Upper lobe of left lung (tissue), 6 donors: Measurements from ENCODE around the gene MEGF11. TPM values are rescaled to one million over a fixed set of nuclear protein-coding genes. Genes with fewer than 3 reads are reported as not detected.

Source experiments
- ATAC-seq, 2 donors: fragments of 200-7000 bp; cut with Tn5 transposase; one replicate each; pipeline ENCODE4 v1.9.1; 2022; ENCODE audit warnings: mild to moderate bottlenecking in 2 of 2, moderate library complexity in 2 of 2; ENCODE audit not compliant: low FRiP score in 2 of 2
- DNase-seq, 2 donors: peaks; one replicate each; pipeline ENCODE4 v3.0.0-alpha.2; 2019 to 2020
- H3K27ac ChIP-seq, 4 donors: fragments of 200-600 bp; sonication (generic); one replicate each; pipeline ENCODE4 v1.5.1; 2016 to 2019
- H3K27me3 ChIP-seq, 4 donors: fragments of 200-600 bp; sonication (generic); one replicate each; pipeline ENCODE4 v1.5.1; 2017 to 2019
- H3K36me3 ChIP-seq, 4 donors: fragments of 200-600 bp; sonication (generic); one replicate each; pipeline ENCODE4 v1.5.1; 2016 to 2019
- H3K4me1 ChIP-seq, 4 donors: fragments of 200-600 bp; sonication (generic); one replicate each; pipeline ENCODE4 v1.5.1; 2018 to 2019
- H3K4me3 ChIP-seq, 4 donors: fragments of 200-600 bp; sonication (generic); one replicate each; pipeline ENCODE4 v1.5.1; 2017 to 2019; ENCODE audit warnings: mild to moderate bottlenecking in 2 of 4, moderate library complexity in 1 of 4
- H3K9me3 ChIP-seq, 4 donors: fragments of 200-600 bp; sonication (generic); one replicate each; pipeline ENCODE4 v1.5.1; 2018 to 2019
- EP300 ChIP-seq, 4 donors: sonication (generic); formaldehyde crosslinking; IDR thresholded peaks; one replicate each; pipeline ENCODE4 v1.5.1; 2017; ENCODE audit warnings: antibody characterized with exemption in 4 of 4, control low read depth in 2 of 4
- POLR2A ChIP-seq, 4 donors: fragments of 450-650 bp; IDR thresholded peaks; one replicate each; pipeline ENCODE4 v1.5.1; 2016 to 2017; ENCODE audit warnings: antibody characterized with exemption in 4 of 4, mild to moderate bottlenecking in 2 of 4
- POLR2AphosphoS5 ChIP-seq, 2 donors: sonication (generic); formaldehyde crosslinking; IDR thresholded peaks; one replicate each; pipeline ENCODE4 v1.5.1; 2017; ENCODE audit warnings: antibody characterized with exemption in 2 of 2
- WGBS, 2 donors: methylation state at CpG; one replicate each; pipeline ENCODE4 v1.1.5; 2017 to 2018; 5-methylcytosine and 5-hydroxymethylcytosine counted together
- total RNA-seq, 6 donors: library from RNA; depleted of rRNA in 4 of 6; stranded (reverse); fragments of >200 nt in 4 of 6; gene quantifications; one replicate each; pipeline versions ENCODE4 v1.1.0 to v1.2.1, GENCODE V29; 2016 to 2021
- TF ChIP-seq, protein P1 (sequence below), 6 experiments: fragments of 450-650 bp in 4 of 6; fragments of 200-600 bp in 2 of 6; sonication (generic) in 2 of 6; IDR thresholded peaks; one replicate each; pipeline ENCODE4 v1.5.1; 2016 to 2019; ENCODE audit warnings: antibody characterized with exemption in 6 of 6
- donor health status: DM: no; HTN: no; CAD: no; lungs with moderate emphysema.
- donor health status: DM: no; HTN: yes; CAD: no; lungs with severe emphysema.

Gene MEGF11
- total RNA-seq, 6 donors from 2014 or later, result 1.5 to 4.0 (median 3.5) TPM; not detected in 3

- Histone ChIP-seq H3K27ac (no peak overlapping the region), H3K9me3 (peaks cover 0 to 5% (median 0%) of the 10 kb centered on the region in 4 donors), H3K27me3 (no peaks in the 10 kb centered on the region), H3K36me3 (no peaks in the 10 kb centered on the region), H3K4me1 (no peaks in the 10 kb centered on the region), H3K4me3 (no peak overlapping the region)
- ATAC-seq, result no peak
- TF ChIP-seq POLR2A (IDR thresholded peaks at IDR 0.05) (no peak), POLR2AphosphoS5 (IDR thresholded peaks at IDR 0.05) (no peak), EP300 (IDR thresholded peaks at IDR 0.05) (no peak)
- TF ChIP-seq, protein P1, sequence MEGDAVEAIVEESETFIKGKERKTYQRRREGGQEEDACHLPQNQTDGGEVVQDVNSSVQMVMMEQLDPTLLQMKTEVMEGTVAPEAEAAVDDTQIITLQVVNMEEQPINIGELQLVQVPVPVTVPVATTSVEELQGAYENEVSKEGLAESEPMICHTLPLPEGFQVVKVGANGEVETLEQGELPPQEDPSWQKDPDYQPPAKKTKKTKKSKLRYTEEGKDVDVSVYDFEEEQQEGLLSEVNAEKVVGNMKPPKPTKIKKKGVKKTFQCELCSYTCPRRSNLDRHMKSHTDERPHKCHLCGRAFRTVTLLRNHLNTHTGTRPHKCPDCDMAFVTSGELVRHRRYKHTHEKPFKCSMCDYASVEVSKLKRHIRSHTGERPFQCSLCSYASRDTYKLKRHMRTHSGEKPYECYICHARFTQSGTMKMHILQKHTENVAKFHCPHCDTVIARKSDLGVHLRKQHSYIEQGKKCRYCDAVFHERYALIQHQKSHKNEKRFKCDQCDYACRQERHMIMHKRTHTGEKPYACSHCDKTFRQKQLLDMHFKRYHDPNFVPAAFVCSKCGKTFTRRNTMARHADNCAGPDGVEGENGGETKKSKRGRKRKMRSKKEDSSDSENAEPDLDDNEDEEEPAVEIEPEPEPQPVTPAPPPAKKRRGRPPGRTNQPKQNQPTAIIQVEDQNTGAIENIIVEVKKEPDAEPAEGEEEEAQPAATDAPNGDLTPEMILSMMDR (IDR thresholded peaks at IDR 0.05), result no peak
- WGBS, 2 donors, result 87 to 90% methylated on average over 8 of the region's 8 CpGs
- no peak for DNase-seq
These were observed 26.8 kb downstream of the MEGF11 start for GRCh38 chr15:66226736-66227135.

DNA sequence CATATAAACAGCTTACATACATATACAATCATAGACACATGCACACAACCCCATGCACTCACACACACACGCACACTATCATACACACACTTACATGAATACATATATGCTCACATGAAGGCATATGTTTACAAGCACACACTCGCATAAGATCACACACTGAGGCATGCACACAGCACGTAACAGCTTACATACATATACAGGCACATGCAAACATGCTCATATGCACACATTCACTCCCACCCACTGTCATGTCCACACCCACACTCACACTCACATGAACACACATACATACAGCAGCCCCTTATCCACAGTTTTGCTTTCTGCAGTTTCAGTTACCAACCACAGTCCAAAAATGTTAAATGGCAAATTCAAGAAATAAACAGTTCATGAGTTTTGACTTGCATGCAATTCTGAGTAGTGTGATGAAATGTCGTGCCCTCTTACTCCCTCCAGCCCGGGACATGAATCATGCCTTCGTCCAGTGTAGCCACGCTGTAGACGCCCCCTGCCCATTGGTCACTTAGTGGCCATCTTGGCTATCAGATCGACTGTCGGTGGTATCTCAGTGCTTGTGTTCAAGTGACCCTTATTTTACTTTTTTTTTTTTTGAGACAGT is 27.8 kb downstream of the MEGF11 start:
- Histone ChIP-seq H3K36me3 (no peaks in the 10 kb centered on the region), H3K27ac (no peak overlapping the region), H3K4me3 (no peak overlapping the region), H3K4me1 (no peaks in the 10 kb centered on the region), H3K9me3 (peaks cover 0 to 5% (median 0%) of the 10 kb centered on the region in 4 donors), H3K27me3 (no peaks in the 10 kb centered on the region)
- ATAC-seq (no peak), DNase-seq (no peak)
- 93% methylated on average over 10 of the region's 10 CpGs for WGBS, 2 donors
- no peak for TF ChIP-seq POLR2A (IDR thresholded peaks at IDR 0.05)
- TF ChIP-seq, protein P1 (IDR thresholded peaks at IDR 0.05), result no peak
- no peak for TF ChIP-seq EP300 (IDR thresholded peaks at IDR 0.05)
- TF ChIP-seq POLR2AphosphoS5 (IDR thresholded peaks at IDR 0.05), result no peak

- peaks cover 0 to 5% (median 0%) of the 10 kb centered on the region in 4 donors for H3K9me3 ChIP-seq
- 85 to 92% methylated on average over 6 of the region's 6 CpGs for WGBS, 2 donors
- no peak for TF ChIP-seq POLR2AphosphoS5 (IDR thresholded peaks at IDR 0.05)
- no peak for TF ChIP-seq POLR2A (IDR thresholded peaks at IDR 0.05)
- TF ChIP-seq EP300 (IDR thresholded peaks at IDR 0.05), result no peak
- TF ChIP-seq, protein P1 (IDR thresholded peaks at IDR 0.05), result no peak
- DNase-seq (no peak), ATAC-seq (no peak)
- no peak overlapping the region for H3K4me3 ChIP-seq
- H3K4me1 ChIP-seq, result no peaks in the 10 kb centered on the region
- no peaks in the 10 kb centered on the region for H3K27me3 ChIP-seq
- no peak overlapping the region for H3K27ac ChIP-seq
- no peaks in the 10 kb centered on the region for H3K36me3 ChIP-seq
These were observed 28.6 kb downstream of the MEGF11 start for GRCh38 chr15:66224946-66225345.

DNA sequence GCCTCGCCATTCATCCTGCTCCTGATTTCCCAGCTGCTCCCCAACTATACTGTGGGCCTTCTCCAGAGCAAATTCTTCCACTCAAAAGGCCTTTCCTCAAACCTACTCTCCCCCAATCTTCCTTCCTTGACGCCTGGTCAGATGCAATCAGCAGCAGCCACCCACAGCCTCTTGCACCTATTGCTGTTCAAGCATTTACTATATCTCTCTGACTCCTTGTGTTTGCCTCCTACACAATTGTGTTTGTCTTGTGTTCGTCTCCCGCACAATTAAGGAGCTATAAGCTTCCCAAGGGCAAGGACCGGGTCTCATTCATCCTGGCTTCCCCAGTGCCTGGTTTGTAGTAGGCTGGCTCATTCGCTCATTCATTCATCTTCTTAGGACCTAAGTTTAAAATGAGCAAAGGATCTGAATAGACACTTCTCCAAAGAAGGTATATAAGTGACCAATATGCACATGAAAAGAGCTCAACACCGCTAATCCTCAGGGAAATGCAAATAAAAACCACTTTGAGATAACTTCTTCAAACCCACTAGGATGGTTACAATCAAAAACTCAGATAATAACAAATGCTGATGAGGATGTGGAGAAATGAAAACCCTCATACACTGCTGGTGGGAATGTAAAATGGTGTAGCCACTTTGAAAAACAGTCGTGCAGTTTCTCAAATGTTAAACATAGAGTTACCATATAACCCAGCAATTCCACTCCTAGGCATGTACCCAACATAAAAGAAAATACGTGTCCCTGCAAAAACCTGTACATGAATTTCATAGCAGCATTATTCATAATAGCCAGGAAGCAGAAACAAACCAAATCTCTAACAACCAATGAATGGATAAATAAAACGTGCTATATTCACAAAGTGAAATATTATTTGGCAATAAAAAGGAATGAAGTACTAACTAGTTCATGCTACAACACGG is 31.0 kb downstream of the MEGF11 start:
- H3K9me3 ChIP-seq, result no peaks in the 10 kb centered on the region
- no peaks in the 10 kb centered on the region for H3K36me3 ChIP-seq
- no peak overlapping the region for H3K27ac ChIP-seq
- DNase-seq, result no peak
- TF ChIP-seq, protein P1 (IDR thresholded peaks at IDR 0.05), result no peak
- no peak for TF ChIP-seq EP300 (IDR thresholded peaks at IDR 0.05)
- no peak for TF ChIP-seq POLR2A (IDR thresholded peaks at IDR 0.05)
- no peak for TF ChIP-seq POLR2AphosphoS5 (IDR thresholded peaks at IDR 0.05)
- 71 to 79% methylated on average over 11 of the region's 11 CpGs for WGBS, 2 donors
- H3K27me3 ChIP-seq, result no peaks in the 10 kb centered on the region
- no peaks in the 10 kb centered on the region for H3K4me1 ChIP-seq
- no peak overlapping the region for H3K4me3 ChIP-seq
- no peak for ATAC-seq
